ENCODE results near the gene SNX30.

SNX30 gene

DNA sequence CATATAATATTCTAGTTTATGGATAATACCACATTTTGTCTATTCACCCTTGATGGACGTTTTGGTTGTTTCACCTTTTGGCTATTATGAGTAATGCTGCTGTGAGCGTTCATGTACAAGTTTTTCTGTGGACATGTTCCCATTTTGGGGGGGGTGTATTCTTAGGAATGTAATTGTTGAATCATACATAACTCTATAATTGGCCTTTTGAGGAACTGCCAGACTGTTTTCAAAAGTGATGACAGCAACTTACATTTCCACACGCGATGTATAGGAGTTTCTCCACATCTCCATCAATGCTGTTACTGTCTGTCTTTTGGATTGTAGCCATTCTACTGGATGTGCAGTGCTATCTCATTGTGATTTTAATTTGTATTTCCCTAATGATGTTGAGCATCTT, 70.3 kb downstream of the SNX30 start:
- POLR2A ChIA-PET, result no interaction called here
- H3K4me3 ChIP-seq (ENCODE audit: low read depth, low read length), result no peak overlapping the region
- CTCF ChIA-PET, result interaction anchor here (1.1 to 1.8 kb wide), 6 partner anchors 11 to 729 kb away, joined by 3 to 18 read pairs (median 7); no protein-coding TSS in a partner anchor
- peaks cover 0 to 28% of the 10 kb centered on the region in 2 experiments; a peak in 1 of 3 replicates for H3K36me3 ChIP-seq (ENCODE audit: control insufficient read depth in 2 of 2, insufficient read depth in 1 of 2, low read length in 2 of 2)
- H3K4me1 ChIP-seq (ENCODE audit: control insufficient read depth, insufficient read depth, low read length), result no peaks in the 10 kb centered on the region
- no peak for TF ChIP-seq ZNF426 (tag by site-specific recombination; IDR thresholded peaks at IDR 0.05)
- TF ChIP-seq, protein P1, sequence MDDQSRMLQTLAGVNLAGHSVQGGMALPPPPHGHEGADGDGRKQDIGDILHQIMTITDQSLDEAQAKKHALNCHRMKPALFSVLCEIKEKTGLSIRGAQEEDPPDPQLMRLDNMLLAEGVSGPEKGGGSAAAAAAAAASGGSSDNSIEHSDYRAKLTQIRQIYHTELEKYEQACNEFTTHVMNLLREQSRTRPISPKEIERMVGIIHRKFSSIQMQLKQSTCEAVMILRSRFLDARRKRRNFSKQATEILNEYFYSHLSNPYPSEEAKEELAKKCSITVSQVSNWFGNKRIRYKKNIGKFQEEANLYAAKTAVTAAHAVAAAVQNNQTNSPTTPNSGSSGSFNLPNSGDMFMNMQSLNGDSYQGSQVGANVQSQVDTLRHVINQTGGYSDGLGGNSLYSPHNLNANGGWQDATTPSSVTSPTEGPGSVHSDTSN (CRISPR knock-in tag; IDR thresholded peaks at IDR 0.05), result no peak
- no peak for TF ChIP-seq TRIM28 (IDR thresholded peaks at IDR 0.05; ENCODE audit: borderline replicate concordance, low read length)
- H3K9me3 ChIP-seq (ENCODE audit: control insufficient read depth, insufficient read depth, low read depth, low read length), result no peaks in the 10 kb centered on the region
- no peak overlapping the region for H3K27ac ChIP-seq (ENCODE audit: extremely low read depth, low read depth, low read length)

DNA sequence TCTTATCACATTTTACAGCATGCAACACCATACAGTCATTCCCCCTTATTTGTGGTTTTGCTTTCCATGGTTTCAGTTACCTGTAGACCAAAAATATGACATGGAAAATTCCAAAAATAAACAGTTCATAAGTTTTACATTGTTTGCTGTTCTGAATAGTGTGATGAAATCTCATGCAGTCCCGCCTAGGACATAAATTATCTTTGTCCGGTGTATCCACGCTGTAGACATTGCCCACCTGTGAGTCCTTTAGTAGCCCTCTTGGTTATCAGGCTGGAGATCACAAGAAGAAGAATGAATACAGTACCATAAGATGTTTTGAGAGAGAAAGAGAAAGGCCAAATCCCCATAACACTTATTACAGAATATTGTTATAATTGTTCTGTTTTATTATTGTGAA, 72.1 kb downstream of the SNX30 start:
- no peaks in the 10 kb centered on the region for H3K9me3 ChIP-seq (ENCODE audit: control insufficient read depth, insufficient read depth, low read depth, low read length)
- CTCF ChIA-PET, result interaction anchor here (0.7 kb wide), 1 partner anchor 90 kb away, joined by 3 read pairs; no protein-coding TSS in a partner anchor
- no peak overlapping the region for H3K4me3 ChIP-seq (ENCODE audit: low read depth, low read length)
- no peaks in the 10 kb centered on the region for H3K4me1 ChIP-seq (ENCODE audit: control insufficient read depth, insufficient read depth, low read length)
- POLR2A ChIA-PET, result no interaction called here
- no peak overlapping the region for H3K27ac ChIP-seq (ENCODE audit: extremely low read depth, low read depth, low read length)
- TF ChIP-seq ZNF776 (tag by site-specific recombination; IDR thresholded peaks at IDR 0.05; ENCODE audit: borderline replicate concordance) (no peak), ZNF23 (tag by site-specific recombination; IDR thresholded peaks at IDR 0.05; ENCODE audit: borderline replicate concordance) (no peak), ZNF404 (tag by site-specific recombination; IDR thresholded peaks at IDR 0.05) (no peak), ZNF623 (tag by site-specific recombination; IDR thresholded peaks at IDR 0.05) (no peak), ZNF223 (tag by site-specific recombination; IDR thresholded peaks at IDR 0.05) (no peak), ZNF610 (tag by site-specific recombination; IDR thresholded peaks at IDR 0.05; ENCODE audit: borderline replicate concordance) (no peak), KLF10 (tag by site-specific recombination; IDR thresholded peaks at IDR 0.05) (no peak), PRDM1 (tag by site-specific recombination; IDR thresholded peaks at IDR 0.05) (no peak), ZNF677 (tag by site-specific recombination; IDR thresholded peaks at IDR 0.05) (no peak), ZXDB (tag by site-specific recombination; IDR thresholded peaks at IDR 0.05) (no peak), ZNF426 (tag by site-specific recombination; IDR thresholded peaks at IDR 0.05) (no peak), ZNF157 (tag by site-specific recombination; IDR thresholded peaks at IDR 0.05) (no peak), ZNF596 (tag by site-specific recombination; IDR thresholded peaks at IDR 0.05) (no peak), ZNF140 (tag by site-specific recombination; IDR thresholded peaks at IDR 0.05) (no peak), ZNF121 (tag by site-specific recombination; IDR thresholded peaks at IDR 0.05) (no peak), ZNF792 (tag by site-specific recombination; IDR thresholded peaks at IDR 0.05) (no peak)
- TF ChIP-seq, protein P2, sequence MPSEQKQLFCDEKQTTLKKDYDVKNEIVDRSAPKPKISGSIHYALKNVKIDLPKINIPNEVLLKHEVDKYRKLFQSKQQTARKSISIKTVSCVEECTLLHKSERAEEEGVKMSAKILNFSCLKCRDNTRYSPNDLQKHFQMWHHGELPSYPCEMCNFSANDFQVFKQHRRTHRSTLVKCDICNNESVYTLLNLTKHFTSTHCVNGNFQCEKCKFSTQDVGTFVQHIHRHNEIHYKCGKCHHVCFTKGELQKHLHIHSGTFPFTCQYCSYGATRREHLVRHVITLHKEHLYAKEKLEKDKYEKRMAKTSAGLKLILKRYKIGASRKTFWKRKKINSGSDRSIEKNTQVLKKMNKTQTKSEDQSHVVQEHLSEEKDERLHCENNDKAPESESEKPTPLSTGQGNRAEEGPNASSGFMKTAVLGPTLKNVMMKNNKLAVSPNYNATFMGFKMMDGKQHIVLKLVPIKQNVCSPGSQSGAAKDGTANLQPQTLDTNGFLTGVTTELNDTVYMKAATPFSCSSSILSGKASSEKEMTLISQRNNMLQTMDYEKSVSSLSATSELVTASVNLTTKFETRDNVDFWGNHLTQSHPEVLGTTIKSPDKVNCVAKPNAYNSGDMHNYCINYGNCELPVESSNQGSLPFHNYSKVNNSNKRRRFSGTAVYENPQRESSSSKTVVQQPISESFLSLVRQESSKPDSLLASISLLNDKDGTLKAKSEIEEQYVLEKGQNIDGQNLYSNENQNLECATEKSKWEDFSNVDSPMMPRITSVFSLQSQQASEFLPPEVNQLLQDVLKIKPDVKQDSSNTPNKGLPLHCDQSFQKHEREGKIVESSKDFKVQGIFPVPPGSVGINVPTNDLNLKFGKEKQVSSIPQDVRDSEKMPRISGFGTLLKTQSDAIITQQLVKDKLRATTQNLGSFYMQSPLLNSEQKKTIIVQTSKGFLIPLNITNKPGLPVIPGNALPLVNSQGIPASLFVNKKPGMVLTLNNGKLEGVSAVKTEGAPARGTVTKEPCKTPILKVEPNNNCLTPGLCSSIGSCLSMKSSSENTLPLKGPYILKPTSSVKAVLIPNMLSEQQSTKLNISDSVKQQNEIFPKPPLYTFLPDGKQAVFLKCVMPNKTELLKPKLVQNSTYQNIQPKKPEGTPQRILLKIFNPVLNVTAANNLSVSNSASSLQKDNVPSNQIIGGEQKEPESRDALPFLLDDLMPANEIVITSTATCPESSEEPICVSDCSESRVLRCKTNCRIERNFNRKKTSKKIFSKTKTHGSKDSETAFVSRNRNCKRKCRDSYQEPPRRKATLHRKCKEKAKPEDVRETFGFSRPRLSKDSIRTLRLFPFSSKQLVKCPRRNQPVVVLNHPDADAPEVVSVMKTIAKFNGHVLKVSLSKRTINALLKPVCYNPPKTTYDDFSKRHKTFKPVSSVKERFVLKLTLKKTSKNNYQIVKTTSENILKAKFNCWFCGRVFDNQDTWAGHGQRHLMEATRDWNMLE (tag by site-specific recombination; conservative IDR thresholded peaks at IDR 0.05; ENCODE audit: low read depth), result no peak
- H3K36me3 ChIP-seq (ENCODE audit: control insufficient read depth in 2 of 2, insufficient read depth in 1 of 2, low read length in 2 of 2), result peaks cover 0 to 34% of the 10 kb centered on the region in 2 experiments; a peak in 1 of 3 replicates

Measured in HEK293 (cell line).